SK-N-SH (cell line): Measurements from ENCODE around the gene OR5C1. TPM values are rescaled to one million over a fixed set of nuclear protein-coding genes. Genes with fewer than 3 reads are reported as not detected.
"Not testable (repeated sequence)": the region's sequence is repeated elsewhere in the genome, so short reads cannot be mapped to it uniquely, and the experiment has no call there.

Experiments used
- CTCF ChIA-PET: fragments of 300-600, 350-600 bp; formaldehyde crosslinking; extraction: SDS; loops from one replicate; lab custom pipeline; 2021; lab: Yijun Ruan, JAX
- POLR2A ChIA-PET: fragments of 350-600 bp; sonication (Branson Sonifier 250); formaldehyde crosslinking; extraction: SDS; loops from one replicate; lab custom pipeline; 2020; ENCODE audit warnings: antibody characterized with exemption, inconsistent platforms; lab: Yijun Ruan, JAX
- DNase-seq: peaks from one replicate; pipeline ENCODE4 v3.0.0; 2012
- H2AFZ ChIP-seq: fragments of 200-600 bp; sonication (generic); 2 replicates; pipeline ENCODE4 v1.8.1; 2016; ENCODE audit warnings: antibody characterized with exemption, mild to moderate bottlenecking, low read depth
- H3F3A ChIP-seq: fragments of 200-600 bp; sonication (generic); replicated peaks from 2 replicates; pipeline ENCODE3; 2016; ENCODE audit warnings: antibody characterized with exemption, mild to moderate bottlenecking; ENCODE audit not compliant: insufficient read depth
- H3K27ac ChIP-seq, 2 experiments: fragments of 200-500 bp in 1 of 2; fragments of 200-600 bp in 1 of 2; sonication (Bioruptor generic) in 1 of 2; sonication (generic), shearing (Covaris generic) in 1 of 2; 2 replicates each; pipeline versions ENCODE4 v1.5.1 to v1.6.1; 2014 to 2016; ENCODE audit warnings: low read depth in 2 of 2, inconsistent platforms in 1 of 2, low read length in 1 of 2, mild to moderate bottlenecking in 1 of 2, mixed read lengths in 1 of 2
- H3K27me3 ChIP-seq: fragments of 200-600 bp; sonication (generic), shearing (Covaris generic); 2 replicates; pipeline ENCODE4 v1.6.1; 2016; ENCODE audit warnings: mixed run types; ENCODE audit not compliant: insufficient read depth
- H3K36me3 ChIP-seq, 2 experiments: fragments of 200-500 bp in 1 of 2; fragments of 200-600 bp in 1 of 2; sonication (Bioruptor generic) in 1 of 2; sonication (generic) in 1 of 2; replicated peaks in 1 of 2; 2 replicates each; pipeline versions ENCODE3 to v1.5.1; 2014 to 2016; ENCODE audit warnings: low read length in 1 of 2, mild to moderate bottlenecking in 1 of 2; ENCODE audit not compliant: insufficient read depth in 2 of 2, control insufficient read depth in 1 of 2
- H3K4me1 ChIP-seq, 2 experiments: fragments of 200-500 bp in 1 of 2; fragments of 200-600 bp in 1 of 2; sonication (Bioruptor generic) in 1 of 2; sonication (generic), shearing (Covaris generic) in 1 of 2; 2 replicates each; pipeline versions ENCODE4 v1.5.1 to v1.6.1; 2014 to 2016; ENCODE audit warnings: low read depth in 1 of 2, low read length in 1 of 2, mixed run types in 1 of 2; ENCODE audit not compliant: insufficient read depth in 2 of 2, control insufficient read depth in 1 of 2
- H3K4me2 ChIP-seq: fragments of 200-600 bp; sonication (generic), shearing (Covaris generic); 2 replicates; pipeline ENCODE4 v1.6.1; 2017; ENCODE audit warnings: mixed run types
- H3K4me3 ChIP-seq, 2 experiments: fragments of 200-500 bp in 1 of 2; fragments of 200-600 bp in 1 of 2; sonication (Bioruptor generic) in 1 of 2; sonication (generic), shearing (Covaris generic) in 1 of 2; 2 replicates each; pipeline versions ENCODE4 v1.5.1 to v1.8.1; 2014 to 2016; ENCODE audit warnings: low read depth in 2 of 2, inconsistent platforms in 1 of 2, low read length in 1 of 2, mild to moderate bottlenecking in 1 of 2, mixed read lengths in 1 of 2, moderate library complexity in 1 of 2
- H3K79me2 ChIP-seq: fragments of 200-600 bp; sonication (generic); 2 replicates; pipeline ENCODE4 v1.8.1; 2017; ENCODE audit warnings: mild to moderate bottlenecking; ENCODE audit not compliant: insufficient read depth
- H3K9ac ChIP-seq: fragments of 200-600 bp; sonication (generic); 2 replicates; pipeline ENCODE4 v1.6.1; 2017; ENCODE audit warnings: mixed run types
- H3K9me2 ChIP-seq: fragments of 200-600 bp; sonication (generic); 2 replicates; pipeline ENCODE4 v1.6.1; 2017; ENCODE audit warnings: mixed run types
- H3K9me3 ChIP-seq: fragments of 200-600 bp; sonication (generic); 2 replicates; pipeline ENCODE4 v1.6.1; 2017; ENCODE audit warnings: mixed run types, mild to moderate bottlenecking, moderate library complexity
- H4K20me1 ChIP-seq: fragments of 200-600 bp; sonication (generic); 2 replicates; pipeline ENCODE4 v1.6.1; 2017; ENCODE audit warnings: mild to moderate bottlenecking, mixed run types; ENCODE audit not compliant: insufficient read depth
- FOSL2 ChIP-seq: IDR thresholded peaks from 2 replicates; pipeline ENCODE4 v1.4.0; 2012; ENCODE audit warnings: low read depth, mild to moderate bottlenecking, moderate library complexity, borderline replicate concordance
- FOXJ3 ChIP-seq: sonication (generic); formaldehyde crosslinking; IDR thresholded peaks from 2 replicates; pipeline ENCODE4 v1.5.1; 2020; ENCODE audit warnings: mild to moderate bottlenecking, missing genetic modification reagents
- FOXM1 ChIP-seq: IDR thresholded peaks from 2 replicates; pipeline ENCODE4 v1.4.0; 2012; ENCODE audit warnings: low read depth, mild to moderate bottlenecking
- JUND ChIP-seq: IDR thresholded peaks from 2 replicates; pipeline ENCODE4 v1.4.0; 2012
- NFIC ChIP-seq: IDR thresholded peaks from 2 replicates; pipeline ENCODE4 v1.4.0; 2012; ENCODE audit warnings: borderline replicate concordance
- WGBS: methylation state at CpG from one replicate; pipeline ENCODE4 v1.1.6; 2017; ENCODE audit warnings: low lambda C conversion rate; 5-methylcytosine and 5-hydroxymethylcytosine counted together
- polyA plus RNA-seq, 3 experiments: library from polyadenylated mRNA; depleted of rRNA; stranded (reverse); fragments of >200 nt; gene quantifications; 2 replicates each; pipeline ENCODE4 v1.2.3, GENCODE V29; 2012
- TF ChIP-seq, protein P1 (sequence below): IDR thresholded peaks from 2 replicates; pipeline ENCODE4 v1.4.0; 2012; ENCODE audit warnings: low read depth
- TF ChIP-seq, protein P2 (sequence below): IDR thresholded peaks from 2 replicates; pipeline ENCODE4 v1.6.1; 2012; ENCODE audit warnings: mild to moderate bottlenecking, low read depth, low read length, moderate library complexity

The OR5C1 gene
- polyA plus RNA-seq, 1 of the 3 experiments (the other 2 are of a cell fraction) = not detected

DNA sequence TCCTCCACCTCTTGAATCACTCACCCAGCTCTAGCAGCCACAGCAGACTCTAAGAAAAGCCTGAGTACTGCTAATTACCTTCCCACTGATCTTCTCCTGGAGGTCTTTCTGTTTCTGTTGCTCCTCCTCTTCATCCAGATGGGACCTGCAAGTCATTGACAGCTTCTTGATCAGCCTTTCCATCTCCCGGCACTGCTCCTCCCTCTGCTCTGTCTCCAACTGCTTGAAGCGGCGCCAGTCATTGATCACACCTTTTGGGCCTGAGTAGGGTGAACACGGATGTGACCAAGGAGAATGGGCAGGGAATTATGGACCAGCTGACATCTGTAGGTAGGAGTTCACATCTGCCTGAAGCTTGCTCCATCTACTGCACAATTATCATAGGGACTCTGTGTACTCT, 34.2 kb downstream of the OR5C1 start:
- H3K4me1 ChIP-seq = peaks cover 12 to 25% of the 10 kb centered on the region in 2 experiments; a peak in 3 of 4 replicates
- WGBS = 91% methylated on average over 4 of the region's 4 CpGs

DNA sequence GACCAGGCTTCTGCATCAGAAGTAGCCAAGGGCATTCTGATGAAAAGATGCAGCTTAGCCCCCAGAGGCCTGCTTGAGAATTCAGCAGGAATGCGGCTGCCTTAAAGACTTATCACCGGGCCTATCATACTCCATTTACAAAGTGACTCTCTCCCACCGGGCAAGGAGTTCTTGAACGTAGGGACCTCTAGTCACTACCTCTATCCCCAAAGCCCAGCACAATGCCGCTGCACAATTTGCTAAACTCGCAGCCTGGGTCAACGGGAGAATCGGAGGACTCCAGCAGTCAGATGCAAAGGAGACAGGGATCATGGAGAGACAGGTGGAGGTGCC, 39.0 kb downstream of the OR5C1 start:
- H3K27me3 ChIP-seq = no peaks in the 10 kb centered on the region
- no peak for TF ChIP-seq FOXM1
- TF ChIP-seq, protein P1, sequence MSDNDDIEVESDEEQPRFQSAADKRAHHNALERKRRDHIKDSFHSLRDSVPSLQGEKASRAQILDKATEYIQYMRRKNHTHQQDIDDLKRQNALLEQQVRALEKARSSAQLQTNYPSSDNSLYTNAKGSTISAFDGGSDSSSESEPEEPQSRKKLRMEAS = 0 out of 2 replicates have a peak, but pooled peaks have one; percentile 1
- TF ChIP-seq, protein P2, sequence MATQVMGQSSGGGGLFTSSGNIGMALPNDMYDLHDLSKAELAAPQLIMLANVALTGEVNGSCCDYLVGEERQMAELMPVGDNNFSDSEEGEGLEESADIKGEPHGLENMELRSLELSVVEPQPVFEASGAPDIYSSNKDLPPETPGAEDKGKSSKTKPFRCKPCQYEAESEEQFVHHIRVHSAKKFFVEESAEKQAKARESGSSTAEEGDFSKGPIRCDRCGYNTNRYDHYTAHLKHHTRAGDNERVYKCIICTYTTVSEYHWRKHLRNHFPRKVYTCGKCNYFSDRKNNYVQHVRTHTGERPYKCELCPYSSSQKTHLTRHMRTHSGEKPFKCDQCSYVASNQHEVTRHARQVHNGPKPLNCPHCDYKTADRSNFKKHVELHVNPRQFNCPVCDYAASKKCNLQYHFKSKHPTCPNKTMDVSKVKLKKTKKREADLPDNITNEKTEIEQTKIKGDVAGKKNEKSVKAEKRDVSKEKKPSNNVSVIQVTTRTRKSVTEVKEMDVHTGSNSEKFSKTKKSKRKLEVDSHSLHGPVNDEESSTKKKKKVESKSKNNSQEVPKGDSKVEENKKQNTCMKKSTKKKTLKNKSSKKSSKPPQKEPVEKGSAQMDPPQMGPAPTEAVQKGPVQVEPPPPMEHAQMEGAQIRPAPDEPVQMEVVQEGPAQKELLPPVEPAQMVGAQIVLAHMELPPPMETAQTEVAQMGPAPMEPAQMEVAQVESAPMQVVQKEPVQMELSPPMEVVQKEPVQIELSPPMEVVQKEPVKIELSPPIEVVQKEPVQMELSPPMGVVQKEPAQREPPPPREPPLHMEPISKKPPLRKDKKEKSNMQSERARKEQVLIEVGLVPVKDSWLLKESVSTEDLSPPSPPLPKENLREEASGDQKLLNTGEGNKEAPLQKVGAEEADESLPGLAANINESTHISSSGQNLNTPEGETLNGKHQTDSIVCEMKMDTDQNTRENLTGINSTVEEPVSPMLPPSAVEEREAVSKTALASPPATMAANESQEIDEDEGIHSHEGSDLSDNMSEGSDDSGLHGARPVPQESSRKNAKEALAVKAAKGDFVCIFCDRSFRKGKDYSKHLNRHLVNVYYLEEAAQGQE = no peak
- H3K79me2 ChIP-seq = peaks cover 52% of the 10 kb centered on the region
- H3K9me3 ChIP-seq = no peaks in the 10 kb centered on the region
- H3F3A ChIP-seq = peaks cover 9% of the 10 kb centered on the region
- ChIA-PET CTCF (interaction anchor here (0.9 to 2.5 kb wide), 4 partner anchors 17 to 362 kb away, joined by 3 to 12 read pairs (median 4); no protein-coding TSS in a partner anchor), POLR2A (interaction anchor here (0.9 to 1.4 kb wide), 3 partner anchors 7 to 85 kb away, joined by 3 to 4 read pairs (median 3); partner anchors contain the start of gene ZBTB6)
- peak overlapping the region; percentile 91 to 94 for H3K27ac ChIP-seq
- H3K4me1 ChIP-seq = peaks cover 8 to 9% of the 10 kb centered on the region in 2 experiments; a peak in 2 of 4 replicates
- H4K20me1 ChIP-seq = no peaks in the 10 kb centered on the region; the same call in 1 of the 2 replicates
- H2AFZ ChIP-seq = peak overlapping the region; percentile 100
- H3K9me2 ChIP-seq = no peaks in the 10 kb centered on the region
- peak overlapping the region; percentile 87 for H3K4me2 ChIP-seq
- H3K4me3 ChIP-seq = peak overlapping the region; percentile 79 to 93
- WGBS = 0% methylated on average over 8 of the region's 8 CpGs
- peaks cover 19 to 20% of the 10 kb centered on the region in 2 experiments for H3K36me3 ChIP-seq
- peak overlapping the region; percentile 88 for H3K9ac ChIP-seq
- DNase-seq = no peak

More for the DNA sequence above, 34.2 kb downstream of the OR5C1 start:
- H3K9me3 ChIP-seq = no peaks in the 10 kb centered on the region
- no peak overlapping the region for H3K27ac ChIP-seq
- POLR2A ChIA-PET = interaction anchor here (0.6 kb wide), 1 partner anchor 324 kb away, joined by 4 read pairs; no protein-coding TSS in a partner anchor
- no peak overlapping the region for H3K4me2 ChIP-seq
- no peaks in the 10 kb centered on the region for H3K9me2 ChIP-seq
- H4K20me1 ChIP-seq = peaks cover 18% of the 10 kb centered on the region
- no peaks in the 10 kb centered on the region for H3K27me3 ChIP-seq
- H3K4me3 ChIP-seq = no peak overlapping the region
- H3K9ac ChIP-seq = no peak overlapping the region
- CTCF ChIA-PET = interaction anchor here (1.5 kb wide), 1 partner anchor 527 kb away, joined by 5 read pairs; no protein-coding TSS in a partner anchor
- no peak for TF ChIP-seq NFIC
- no peak for TF ChIP-seq FOXJ3
- no peak for TF ChIP-seq FOSL2
- no peak for TF ChIP-seq JUND
- peaks cover 28% of the 10 kb centered on the region for H3F3A ChIP-seq
- peaks cover 75% of the 10 kb centered on the region for H3K79me2 ChIP-seq
- H2AFZ ChIP-seq = no peak overlapping the region
- no peak for DNase-seq
- H3K36me3 ChIP-seq = peaks cover 35 to 52% of the 10 kb centered on the region in 2 experiments

DNA sequence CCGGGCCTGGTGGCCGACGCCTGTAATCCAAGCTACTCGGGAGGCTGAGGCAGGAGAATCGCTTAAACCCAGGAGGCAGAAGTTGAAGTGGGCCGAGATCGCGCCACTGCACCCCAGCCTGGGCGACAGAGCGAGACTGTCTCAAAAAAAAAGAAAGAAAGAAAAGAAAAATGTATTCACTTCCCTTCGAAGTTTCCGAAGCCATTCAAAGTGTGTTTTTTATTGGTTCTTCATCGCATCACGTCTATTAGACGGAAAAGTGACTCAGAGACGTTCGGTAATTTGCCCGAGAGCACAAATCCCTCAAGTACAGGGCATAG, 40.2 kb downstream of the OR5C1 start:
- POLR2A ChIA-PET = interaction anchor here (1.3 to 1.4 kb wide), 2 partner anchors 9 to 84 kb away, joined by 3 to 4 read pairs; partner anchors contain the start of gene ZBTB6
- not testable (repeated sequence) for H3F3A ChIP-seq, DNase-seq

More for the DNA sequence above, 40.2 kb downstream of the OR5C1 start:
- Histone ChIP-seq H3K27ac (peak overlapping the region in 1 of 2 experiments; percentile 94; a peak in 2 of 4 replicates), H3K9ac (peak overlapping the region; percentile 88), H2AFZ (peak overlapping the region; percentile 100), H3K36me3 (peaks cover 12 to 15% of the 10 kb centered on the region in 2 experiments), H3K4me3 (peak overlapping the region; percentile 79 to 93), H3K4me2 (peak overlapping the region; percentile 87), H3K79me2 (peaks cover 41% of the 10 kb centered on the region)
- H3K9me2 ChIP-seq, H3K4me1 ChIP-seq, H3K9me3 ChIP-seq, H3K27me3 ChIP-seq, H4K20me1 ChIP-seq: not testable (repeated sequence)
- 72% methylated on average over 18 of the region's 18 CpGs for WGBS
- CTCF ChIA-PET = interaction anchor here (0.6 to 2.5 kb wide), 4 partner anchors 18 to 701 kb away, joined by 3 to 12 read pairs (median 3); no protein-coding TSS in a partner anchor
